K562 (cell line): ENCODE measurements around the gene DLX2. TPM values are rescaled to one million over a fixed set of nuclear protein-coding genes. Genes with fewer than 3 reads are reported as not detected.

Experiments
- ASH1L ChIP-seq: fragments of 450-650 bp; IDR thresholded peaks from 2 replicates; pipeline ENCODE4 v1.6.1; 2018; ENCODE audit warnings: borderline replicate concordance, mild to moderate bottlenecking, low read depth; ENCODE audit not compliant: partially characterized antibody
- DPF2 ChIP-seq: fragments of 450-650 bp; IDR thresholded peaks from 2 replicates; pipeline ENCODE4 v1.6.1; 2016
- E2F6 ChIP-seq, 2 experiments: IDR thresholded peaks; 2 replicates each; pipeline ENCODE4 v1.6.1; 2011; ENCODE audit warnings: borderline replicate concordance in 1 of 2, control low read depth in 1 of 2, low read depth in 1 of 2, low read length in 1 of 2, mild to moderate bottlenecking in 1 of 2, mixed read lengths in 1 of 2, moderate library complexity in 1 of 2; ENCODE audit not compliant: insufficient read depth in 1 of 2, insufficient read length in 1 of 2, poor library complexity in 1 of 2, severe bottlenecking in 1 of 2; ENCODE audit errors: extremely low read depth in 1 of 2
- FOSL1 ChIP-seq: fragments of 200-800 bp; sonication (Bioruptor generic); conservative IDR thresholded peaks from 2 replicates; pipeline ENCODE4 v1.6.1; 2016; ENCODE audit warnings: missing genetic modification characterization, missing compliant biosample characterization
- FOXP4 ChIP-seq: sonication (generic); formaldehyde crosslinking; IDR thresholded peaks from 2 replicates; pipeline ENCODE4 v1.8.0; 2022; ENCODE audit warnings: mild to moderate bottlenecking, missing genetic modification reagents, borderline replicate concordance
- HNRNPUL1 ChIP-seq: fragments of 200-400 bp; formaldehyde crosslinking; IDR thresholded peaks from 2 replicates; pipeline ENCODE4 v1.6.1; 2017; ENCODE audit warnings: low read length
- NFATC3 ChIP-seq: fragments of 450-650 bp; IDR thresholded peaks from 2 replicates; pipeline ENCODE4 v1.6.1; 2017; ENCODE audit warnings: mild to moderate bottlenecking
- NFE2 ChIP-seq: IDR thresholded peaks from 2 replicates; pipeline ENCODE4 v1.6.1; 2014; ENCODE audit warnings: antibody characterized with exemption, low read depth
- NR2C2 ChIP-seq, 2 experiments: fragments of 200-800 bp in 1 of 2; sonication (Bioruptor generic) in 1 of 2; sonication (generic) in 1 of 2; formaldehyde crosslinking in 1 of 2; IDR thresholded peaks; 2 replicates each; pipeline versions ENCODE4 v1.6.1 to v1.8.0; 2016 to 2022; ENCODE audit warnings: mild to moderate bottlenecking in 1 of 2, missing compliant biosample characterization in 1 of 2, missing genetic modification characterization in 1 of 2, missing genetic modification reagents in 1 of 2
- OTX1 ChIP-seq: fragments of 450-650 bp; formaldehyde crosslinking; IDR thresholded peaks from 2 replicates; pipeline ENCODE4 v1.4.0; 2022; ENCODE audit warnings: mild to moderate bottlenecking
- PCBP2 ChIP-seq: fragments of 200-400 bp; formaldehyde crosslinking; IDR thresholded peaks from 2 replicates; pipeline ENCODE4 v1.6.1; 2018; ENCODE audit warnings: low read length, low read depth, mild to moderate bottlenecking, moderate library complexity; ENCODE audit not compliant: poor library complexity, severe bottlenecking
- TCF3 ChIP-seq: sonication (generic); formaldehyde crosslinking; IDR thresholded peaks from 2 replicates; pipeline ENCODE4 v1.4.0; 2020; ENCODE audit warnings: mild to moderate bottlenecking, missing genetic modification reagents
- TRIM24 ChIP-seq, 2 experiments: fragments of 450-650 bp; IDR thresholded peaks; 2 replicates each; pipeline ENCODE4 v1.6.1; 2016
- ZNF124 ChIP-seq: sonication (generic); formaldehyde crosslinking; IDR thresholded peaks from 2 replicates; pipeline ENCODE4 v1.8.1; 2022; ENCODE audit warnings: missing genetic modification reagents
- ZNF354B ChIP-seq: fragments of 250-450 bp; sonication (Bioruptor Pico); IDR thresholded peaks from 2 replicates; pipeline ENCODE4 v1.4.0; 2020
- ZNF395 ChIP-seq: fragments of 200-800 bp; sonication (Bioruptor generic); IDR thresholded peaks from 2 replicates; pipeline ENCODE4 v1.6.1; 2017; ENCODE audit warnings: missing genetic modification characterization, missing compliant biosample characterization
- ZNF444 ChIP-seq: fragments of 250-450 bp; sonication (Bioruptor Pico); IDR thresholded peaks from 2 replicates; pipeline ENCODE4 v1.4.0; 2020; ENCODE audit warnings: mild to moderate bottlenecking, moderate library complexity
- ZNF583 ChIP-seq: fragments of 250-450 bp; sonication (Bioruptor Pico); IDR thresholded peaks from 2 replicates; pipeline ENCODE4 v1.4.0; 2020
- ZNF717 ChIP-seq: fragments of 250-450 bp; sonication (Bioruptor Pico); IDR thresholded peaks from 2 replicates; pipeline ENCODE4 v1.5.0; 2021
- polyA plus RNA-seq, 8 experiments: library from polyadenylated mRNA; depleted of rRNA in 4 of 8; stranded (reverse) in 5 of 8; unstranded in 3 of 8; fragments of >200 nt; fragmentation: Nextera tagmentation in 2 of 8; fragmentation: Illumina TruSeq in 1 of 8; extraction: Ambion mirVana in 2 of 8; extraction: Trizol in 1 of 8; gene quantifications; 2 replicates each; pipeline versions ENCODE4 v1.2.1 to v1.2.3, GENCODE V29; 2011 to 2014; ENCODE audit warnings: inconsistent platforms in 1 of 8, missing spikeins in 1 of 8
- total RNA-seq, 7 experiments: library from RNA; depleted of rRNA in 6 of 7; stranded (reverse); fragments of >200 nt in 6 of 7; fragmentation: Illumina TruSeq in 2 of 7; extraction: Trizol in 2 of 7; gene quantifications; 2 replicates each; pipeline versions ENCODE4 v1.2.1 to v1.2.3, GENCODE V29; 2011 to 2021; ENCODE audit warnings: low replicate concordance in 1 of 7
- TF ChIP-seq, protein P1 (sequence below): sonication (generic); formaldehyde crosslinking; IDR thresholded peaks from 2 replicates; pipeline ENCODE4 v1.8.0; 2022; ENCODE audit warnings: mild to moderate bottlenecking, missing genetic modification reagents
- TF ChIP-seq, protein P2 (sequence below): fragments of 250-450 bp; sonication (Bioruptor Pico); IDR thresholded peaks from 2 replicates; pipeline ENCODE4 v1.8.0; 2022; ENCODE audit warnings: inconsistent platforms

Gene DLX2
- total and polyA plus RNA-seq, 9 of the 15 experiments (the other 6 are each of a cell fraction or from before 2014, with no cell fraction given) = 0.14 to 4.3 (median 0.86) TPM

GRCh38 chr2:172066394-172066886 lies 36.3 kb downstream of the DLX2 start (continued):
- TF ChIP-seq, protein P1, sequence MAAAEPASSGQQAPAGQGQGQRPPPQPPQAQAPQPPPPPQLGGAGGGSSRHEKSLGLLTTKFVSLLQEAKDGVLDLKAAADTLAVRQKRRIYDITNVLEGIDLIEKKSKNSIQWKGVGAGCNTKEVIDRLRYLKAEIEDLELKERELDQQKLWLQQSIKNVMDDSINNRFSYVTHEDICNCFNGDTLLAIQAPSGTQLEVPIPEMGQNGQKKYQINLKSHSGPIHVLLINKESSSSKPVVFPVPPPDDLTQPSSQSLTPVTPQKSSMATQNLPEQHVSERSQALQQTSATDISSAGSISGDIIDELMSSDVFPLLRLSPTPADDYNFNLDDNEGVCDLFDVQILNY (CRISPR knock-in tag) = no peak
- no peak for TF ChIP-seq OTX1 (CRISPR knock-in tag)
- no peak for TF ChIP-seq ASH1L
- peak; percentile 28; the same call in 1 of the 2 replicates for TF ChIP-seq FOSL1 (tag)
- TF ChIP-seq HNRNPUL1 = no peak
- no peak for TF ChIP-seq ZNF124
- no peak for TF ChIP-seq ZNF444 (CRISPR knock-in tag)
- TF ChIP-seq NR2C2 (CRISPR knock-in tag; IDR thresholded peaks at IDR 0.05) = no peak
- no peak; the same call in 1 of the 2 replicates for TF ChIP-seq NR2C2 (tag; IDR thresholded peaks at IDR 0.05)
- TF ChIP-seq ZNF717 (CRISPR knock-in tag) = no peak
- no peak for TF ChIP-seq NFATC3
- TF ChIP-seq TCF3 = peak; percentile 87
- peak; percentile 75; the same call in 1 of the 2 replicates for TF ChIP-seq ZNF395 (CRISPR knock-in tag)
- TF ChIP-seq NFE2 = no peak
- no peak for TF ChIP-seq FOXP4 (CRISPR knock-in tag)
- TF ChIP-seq PCBP2 = no peak
- TF ChIP-seq, protein P2, sequence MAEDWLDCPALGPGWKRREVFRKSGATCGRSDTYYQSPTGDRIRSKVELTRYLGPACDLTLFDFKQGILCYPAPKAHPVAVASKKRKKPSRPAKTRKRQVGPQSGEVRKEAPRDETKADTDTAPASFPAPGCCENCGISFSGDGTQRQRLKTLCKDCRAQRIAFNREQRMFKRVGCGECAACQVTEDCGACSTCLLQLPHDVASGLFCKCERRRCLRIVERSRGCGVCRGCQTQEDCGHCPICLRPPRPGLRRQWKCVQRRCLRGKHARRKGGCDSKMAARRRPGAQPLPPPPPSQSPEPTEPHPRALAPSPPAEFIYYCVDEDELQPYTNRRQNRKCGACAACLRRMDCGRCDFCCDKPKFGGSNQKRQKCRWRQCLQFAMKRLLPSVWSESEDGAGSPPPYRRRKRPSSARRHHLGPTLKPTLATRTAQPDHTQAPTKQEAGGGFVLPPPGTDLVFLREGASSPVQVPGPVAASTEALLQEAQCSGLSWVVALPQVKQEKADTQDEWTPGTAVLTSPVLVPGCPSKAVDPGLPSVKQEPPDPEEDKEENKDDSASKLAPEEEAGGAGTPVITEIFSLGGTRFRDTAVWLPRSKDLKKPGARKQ = no peak
- no peak for TF ChIP-seq E2F6 (IDR thresholded peaks at IDR 0.05; ENCODE audit: borderline replicate concordance in 1 of 2, extremely low read depth in 1 of 2, insufficient read depth in 1 of 2, insufficient read length in 1 of 2, low read depth in 1 of 2, low read length in 1 of 2, poor library complexity in 1 of 2, severe bottlenecking in 1 of 2)
- TF ChIP-seq DPF2 = peak; percentile 73
- 0 out of 4 replicates have a peak, but pooled peaks of 1 of the 2 experiments have one; percentile 37 for TF ChIP-seq TRIM24 (IDR thresholded peaks at IDR 0.05)
- TF ChIP-seq ZNF583 (CRISPR knock-in tag) = no peak
- TF ChIP-seq ZNF354B (CRISPR knock-in tag) = no peak
